NCI-H2171 (cell line): Measurements from ENCODE around the gene SPP1.
"Not testable (repeated sequence)": the region's sequence is repeated elsewhere in the genome, so short reads cannot be mapped to it uniquely, and the experiment has no call there.

ENCODE experiments used
- DNase-seq: peaks from one replicate; lab custom pipeline; 2025; lab: John Stamatoyannopoulos, UW

The SPP1 gene

DNA sequence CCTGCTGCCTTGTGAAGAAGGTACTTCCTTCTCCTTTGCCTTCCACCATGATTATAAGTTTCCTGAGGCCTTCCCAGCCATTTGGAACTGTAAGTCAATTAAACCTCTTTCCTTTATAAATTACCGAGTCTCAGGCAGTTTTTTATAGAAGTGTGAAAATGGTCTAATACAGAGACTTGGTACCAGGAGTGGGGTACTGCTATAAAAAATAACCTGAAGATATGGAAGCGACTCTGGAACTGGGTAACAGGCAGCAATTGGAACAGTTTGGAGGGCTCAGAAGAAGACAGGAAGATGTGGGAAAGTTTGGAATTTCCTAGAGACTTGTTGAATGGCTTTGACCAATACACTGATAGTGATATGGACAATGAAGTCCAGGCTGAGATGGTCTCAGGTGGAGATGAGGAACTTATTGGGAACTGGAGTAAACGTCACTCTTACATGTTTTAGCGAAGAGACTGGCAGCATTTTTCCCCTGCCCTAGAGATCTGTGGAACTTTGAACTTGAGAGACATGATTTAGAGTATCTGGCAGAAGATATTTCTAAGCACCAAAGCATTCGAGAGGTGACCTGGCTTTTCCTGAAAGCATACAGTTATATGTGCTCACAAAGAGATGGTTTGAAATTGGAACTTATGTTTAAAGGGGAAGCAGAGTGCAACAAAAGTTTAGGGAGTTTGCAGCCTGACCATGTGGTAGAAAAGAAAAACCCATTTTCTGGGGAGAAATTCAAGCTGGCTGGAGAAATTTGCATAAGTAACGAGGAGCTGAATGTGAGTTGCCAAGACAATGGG, 50.6 kb downstream of the SPP1 start:
- not testable (repeated sequence) for DNase-seq

DNA sequence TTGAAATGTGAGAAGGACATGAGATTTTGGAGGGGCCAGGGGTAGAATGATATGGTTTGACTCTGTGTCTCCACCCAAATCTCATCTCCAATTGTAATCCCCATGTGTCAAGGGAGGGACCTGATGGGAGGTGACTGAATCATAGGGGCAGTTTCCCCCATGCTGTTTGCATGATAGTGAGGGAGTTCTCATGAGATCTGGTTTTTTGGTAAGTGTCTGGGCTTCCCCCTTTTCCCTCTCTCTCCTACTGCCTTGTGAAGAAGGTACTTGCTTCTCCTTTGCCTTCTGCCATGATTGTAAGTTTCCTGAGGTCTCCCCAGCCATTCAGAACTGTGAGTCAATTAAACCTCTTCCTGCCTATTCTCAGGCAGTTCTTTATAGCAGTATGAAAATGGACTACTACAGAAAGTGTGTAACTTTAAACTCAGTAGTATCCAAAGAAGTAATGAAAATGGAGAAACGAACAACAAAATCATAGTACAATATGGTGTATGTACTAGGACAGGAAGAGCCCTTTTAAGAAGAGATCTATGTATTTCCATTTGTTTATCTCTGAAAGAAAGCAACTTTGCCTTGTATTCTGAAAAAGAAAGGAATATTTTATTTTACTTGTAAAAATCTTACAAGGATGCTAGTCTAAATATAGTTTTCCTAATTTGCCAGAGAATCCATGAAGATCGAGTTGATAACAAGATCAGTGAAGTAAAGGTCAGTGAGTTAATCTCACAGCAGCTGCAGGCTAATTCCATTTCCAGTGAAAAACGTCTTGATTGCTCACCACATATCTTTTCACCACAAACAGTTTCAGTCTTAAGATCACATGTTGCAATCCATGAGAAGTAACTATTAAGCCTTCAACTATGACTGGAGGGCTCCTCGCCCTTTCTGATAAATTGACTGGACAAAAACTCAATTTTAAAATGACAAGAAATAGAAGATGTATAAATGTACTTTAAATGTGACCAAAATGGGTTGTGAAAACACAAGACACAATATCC, 52.4 kb downstream of the SPP1 start:
- DNase-seq = no peak

DNA sequence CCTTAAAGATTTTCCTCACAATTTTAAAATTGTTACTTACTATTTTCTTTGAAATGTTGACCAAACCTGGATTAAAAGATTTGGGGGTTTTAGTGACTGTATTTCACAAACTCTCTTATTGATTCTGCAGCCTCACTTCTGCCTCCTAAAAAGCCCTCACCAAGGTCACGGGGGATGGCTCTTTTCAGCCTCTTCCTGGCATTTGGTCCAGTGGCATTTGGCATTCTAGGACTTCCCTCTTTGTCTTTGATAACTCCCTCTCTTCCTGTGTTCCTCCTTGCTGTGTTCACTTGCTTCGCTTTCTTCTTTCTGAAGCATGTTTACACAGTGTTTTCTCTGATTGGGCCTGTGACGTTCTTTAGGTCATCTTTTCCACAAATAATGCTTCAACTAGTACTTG, 53.4 kb downstream of the SPP1 start:
- DNase-seq = no peak

DNA sequence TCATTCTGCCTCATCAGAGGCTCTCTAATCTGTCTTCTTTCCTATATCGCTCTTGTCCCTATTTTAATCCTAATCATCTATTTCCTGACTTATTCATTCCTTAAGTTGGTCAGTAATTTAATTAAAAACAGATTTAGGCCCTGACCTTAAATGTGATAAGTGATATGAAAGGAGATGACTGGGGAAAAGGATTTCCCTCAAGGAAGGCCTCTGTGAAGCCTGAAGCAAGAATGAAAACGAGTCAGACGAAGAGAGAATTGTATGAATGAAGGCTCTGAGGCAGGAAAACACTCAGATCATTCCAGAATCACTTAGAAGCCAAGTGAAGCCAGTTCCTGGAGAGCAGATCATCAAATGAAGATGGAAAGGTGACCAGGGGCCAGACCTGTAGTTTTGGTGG, 54.0 kb downstream of the SPP1 start:
- DNase-seq = no peak

DNA sequence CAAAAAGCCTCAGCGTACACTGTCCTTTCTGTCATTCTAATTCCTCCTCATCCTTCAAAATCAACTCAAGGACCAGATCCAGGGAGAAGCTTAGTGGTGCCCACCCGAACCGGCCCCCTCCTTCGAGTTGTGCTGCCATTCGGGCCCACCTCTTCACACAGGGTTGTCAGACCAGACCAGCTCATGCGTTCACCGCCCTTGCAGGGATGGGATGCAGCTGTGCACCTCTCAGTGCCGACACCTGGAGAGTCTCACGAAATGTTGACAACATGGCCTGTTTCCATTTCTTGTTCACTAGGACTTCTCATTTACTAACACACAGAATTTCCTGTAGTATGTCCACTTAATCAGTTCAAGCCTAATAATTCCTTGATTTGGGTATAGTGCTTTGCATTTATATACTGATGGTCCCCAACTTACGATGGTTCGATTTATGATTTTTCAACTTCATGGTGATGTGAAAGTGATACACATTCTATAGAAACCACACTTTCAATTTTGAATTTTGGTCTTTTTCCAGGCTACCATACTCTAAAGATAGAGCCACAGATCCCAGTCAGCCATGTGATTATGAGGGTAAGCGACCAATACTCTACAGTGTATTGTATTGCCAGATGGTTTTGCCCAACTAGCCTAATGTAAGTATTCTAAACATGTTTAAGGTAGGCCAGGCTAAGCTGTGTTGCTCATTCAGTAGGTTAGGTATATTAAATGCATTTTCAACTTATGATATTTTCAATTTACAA, 55.2 kb downstream of the SPP1 start:
- no peak for DNase-seq
